GM12801 (cell line): Measurements from ENCODE around the gene PSKH1.

Source experiments
- TF ChIP-seq, protein P1 (sequence below): IDR thresholded peaks from one replicate; pipeline ENCODE4 v1.5.1; 2011; ENCODE audit warnings: control low read depth; ENCODE audit not compliant: insufficient read length; ENCODE audit errors: extremely low read depth

PSKH1 gene

DNA sequence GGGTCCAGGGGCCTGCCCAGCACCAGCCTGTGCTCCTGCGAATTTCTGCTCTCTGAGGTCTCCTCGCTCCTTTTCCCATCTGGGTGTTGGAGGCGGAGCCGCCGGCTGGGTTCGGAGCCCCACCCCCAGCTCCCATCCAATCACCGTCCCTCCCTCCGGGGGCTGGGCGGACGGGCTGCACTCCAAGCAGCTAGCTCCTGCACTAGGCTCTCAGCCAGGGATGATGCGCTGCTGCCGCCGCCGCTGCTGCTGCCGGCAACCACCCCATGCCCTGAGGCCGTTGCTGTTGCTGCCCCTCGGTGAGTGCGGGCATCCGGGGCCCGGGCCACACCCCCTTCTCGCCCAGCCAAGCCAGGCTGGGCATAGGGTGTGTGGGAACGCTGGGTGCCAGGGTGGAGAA, 8.4 kb upstream of the PSKH1 start, which contains the start of gene NRN1L:
TSS of gene NRN1L (plus strand) at position 202 of the 400 bp plus-strand sequence. CDS start at position 221, 19 bp downstream.
- TF ChIP-seq, protein P1, sequence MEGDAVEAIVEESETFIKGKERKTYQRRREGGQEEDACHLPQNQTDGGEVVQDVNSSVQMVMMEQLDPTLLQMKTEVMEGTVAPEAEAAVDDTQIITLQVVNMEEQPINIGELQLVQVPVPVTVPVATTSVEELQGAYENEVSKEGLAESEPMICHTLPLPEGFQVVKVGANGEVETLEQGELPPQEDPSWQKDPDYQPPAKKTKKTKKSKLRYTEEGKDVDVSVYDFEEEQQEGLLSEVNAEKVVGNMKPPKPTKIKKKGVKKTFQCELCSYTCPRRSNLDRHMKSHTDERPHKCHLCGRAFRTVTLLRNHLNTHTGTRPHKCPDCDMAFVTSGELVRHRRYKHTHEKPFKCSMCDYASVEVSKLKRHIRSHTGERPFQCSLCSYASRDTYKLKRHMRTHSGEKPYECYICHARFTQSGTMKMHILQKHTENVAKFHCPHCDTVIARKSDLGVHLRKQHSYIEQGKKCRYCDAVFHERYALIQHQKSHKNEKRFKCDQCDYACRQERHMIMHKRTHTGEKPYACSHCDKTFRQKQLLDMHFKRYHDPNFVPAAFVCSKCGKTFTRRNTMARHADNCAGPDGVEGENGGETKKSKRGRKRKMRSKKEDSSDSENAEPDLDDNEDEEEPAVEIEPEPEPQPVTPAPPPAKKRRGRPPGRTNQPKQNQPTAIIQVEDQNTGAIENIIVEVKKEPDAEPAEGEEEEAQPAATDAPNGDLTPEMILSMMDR = no peak

DNA sequence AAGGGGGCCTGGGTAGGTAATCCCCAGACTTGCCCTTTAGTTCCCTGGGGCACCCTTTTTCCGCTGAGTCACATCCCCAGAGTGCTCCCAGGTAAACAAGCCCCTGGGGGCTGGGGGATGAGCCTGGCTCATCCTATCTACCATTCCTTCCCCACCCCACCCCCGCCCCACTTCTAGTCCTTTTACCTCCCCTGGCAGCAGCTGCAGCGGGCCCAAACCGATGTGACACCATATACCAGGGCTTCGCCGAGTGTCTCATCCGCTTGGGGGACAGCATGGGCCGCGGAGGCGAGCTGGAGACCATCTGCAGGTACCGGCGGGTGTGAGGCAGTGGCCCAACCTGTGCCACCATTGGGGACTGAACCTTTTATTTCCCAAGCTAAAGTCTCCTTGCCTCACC, 7.5 kb upstream of the PSKH1 start:
- TF ChIP-seq, protein P1 = no peak

DNA sequence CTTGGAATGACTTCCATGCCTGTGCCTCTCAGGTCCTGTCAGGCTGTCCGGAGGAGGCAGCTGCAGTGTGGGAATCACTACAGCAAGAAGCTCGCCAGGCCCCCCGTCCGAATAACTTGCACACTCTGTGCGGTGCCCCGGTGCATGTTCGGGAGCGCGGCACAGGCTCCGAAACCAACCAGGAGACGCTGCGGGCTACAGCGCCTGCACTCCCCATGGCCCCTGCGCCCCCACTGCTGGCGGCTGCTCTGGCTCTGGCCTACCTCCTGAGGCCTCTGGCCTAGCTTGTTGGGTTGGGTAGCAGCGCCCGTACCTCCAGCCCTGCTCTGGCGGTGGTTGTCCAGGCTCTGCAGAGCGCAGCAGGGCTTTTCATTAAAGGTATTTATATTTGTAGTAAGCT, 7.1 kb upstream of the PSKH1 start:
- TF ChIP-seq, protein P1 = no peak

DNA sequence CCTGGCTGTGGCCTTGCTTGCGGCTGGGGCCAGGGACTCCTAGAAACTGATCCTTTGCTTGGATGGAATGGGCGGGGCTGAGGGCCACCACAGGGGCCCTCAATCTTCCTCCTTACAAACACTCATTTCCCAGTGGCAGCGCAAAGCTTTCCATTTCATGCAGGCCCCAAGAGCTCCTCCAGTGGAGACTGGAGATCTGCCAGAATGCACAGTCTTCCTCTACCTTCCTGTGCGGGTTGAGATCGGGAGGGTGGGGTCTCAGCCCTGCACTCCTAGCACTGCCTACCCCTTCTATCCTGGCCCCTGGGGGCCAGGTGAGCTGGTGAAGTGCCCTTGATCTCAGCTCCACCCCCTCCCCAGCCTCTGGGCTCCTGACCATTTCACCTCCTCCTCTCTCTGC, 6.7 kb upstream of the PSKH1 start:
- TF ChIP-seq, protein P1 = no peak

DNA sequence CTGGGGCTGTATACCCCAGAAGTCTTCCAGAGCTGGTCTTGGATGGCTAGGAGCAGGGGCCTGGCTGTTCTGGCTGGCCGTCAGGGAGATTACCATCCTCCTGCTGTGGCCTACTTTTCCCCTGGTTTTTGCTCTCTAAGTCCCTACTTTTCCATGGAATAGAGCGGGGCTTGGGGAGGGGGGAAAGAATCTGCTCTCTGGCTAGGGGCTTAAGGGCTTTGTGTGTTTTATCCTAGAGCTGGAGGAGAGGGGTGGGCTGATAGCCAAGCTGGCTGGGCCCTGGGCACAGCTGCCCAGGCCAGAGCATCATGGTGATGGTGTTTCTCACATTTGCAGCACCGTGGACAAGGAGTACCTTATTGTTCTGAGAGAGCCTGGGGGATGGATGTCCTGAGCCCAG, 4.7 kb upstream of the PSKH1 start:
- TF ChIP-seq, protein P1 = no peak

DNA sequence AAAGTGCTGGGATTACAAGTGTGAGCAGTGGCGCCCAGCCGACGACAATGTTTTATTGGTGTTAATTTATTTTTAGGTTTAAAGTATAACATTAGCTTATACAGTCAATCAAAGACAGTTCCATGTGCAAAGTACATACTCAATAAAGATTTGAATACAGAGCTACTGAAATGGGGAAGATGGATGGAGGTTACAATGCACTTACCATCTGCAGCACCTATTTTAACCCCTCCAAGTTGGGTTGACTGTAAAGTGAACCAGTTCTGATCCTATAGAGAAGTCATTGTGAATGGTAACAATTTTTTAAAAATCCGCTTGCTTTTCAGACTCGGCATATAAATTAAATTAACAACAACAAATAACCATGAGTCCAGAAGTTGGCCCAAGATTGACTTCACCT, 679 bp upstream of the PSKH1 start:
- TF ChIP-seq, protein P1 = no peak

DNA sequence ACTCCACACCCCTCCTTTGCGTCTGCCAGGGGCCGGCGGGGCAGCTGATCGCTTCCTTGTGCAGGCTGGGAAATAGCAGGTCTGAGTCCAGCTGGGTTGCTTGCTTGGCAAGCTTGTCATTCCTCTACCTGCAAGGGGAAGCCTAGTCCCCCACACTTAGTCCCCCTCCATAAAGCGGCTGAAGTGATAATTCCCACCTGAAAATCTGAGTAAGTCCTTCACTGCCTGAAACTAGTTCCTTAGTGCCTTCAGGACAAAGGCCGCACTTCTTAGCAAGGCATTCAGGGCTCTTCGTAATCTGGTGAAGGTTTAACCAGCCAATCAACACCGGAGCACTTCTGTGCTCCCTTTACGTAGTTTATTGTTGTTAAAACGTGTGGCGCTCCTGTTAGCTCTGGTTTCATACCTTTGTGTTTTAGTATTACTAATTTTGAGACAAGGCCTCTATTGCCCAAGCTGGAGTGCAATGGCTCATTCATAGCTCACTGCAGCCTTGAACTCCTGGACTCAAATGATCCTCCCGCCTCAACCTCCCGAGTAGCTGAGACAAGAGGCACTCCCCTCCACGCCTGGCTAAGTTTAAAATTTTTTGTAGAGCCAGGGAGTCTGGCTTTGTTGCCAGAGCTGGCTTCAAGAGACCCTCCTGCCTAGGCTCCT, 817 bp downstream of the PSKH1 start:
- TF ChIP-seq, protein P1 = no peak

DNA sequence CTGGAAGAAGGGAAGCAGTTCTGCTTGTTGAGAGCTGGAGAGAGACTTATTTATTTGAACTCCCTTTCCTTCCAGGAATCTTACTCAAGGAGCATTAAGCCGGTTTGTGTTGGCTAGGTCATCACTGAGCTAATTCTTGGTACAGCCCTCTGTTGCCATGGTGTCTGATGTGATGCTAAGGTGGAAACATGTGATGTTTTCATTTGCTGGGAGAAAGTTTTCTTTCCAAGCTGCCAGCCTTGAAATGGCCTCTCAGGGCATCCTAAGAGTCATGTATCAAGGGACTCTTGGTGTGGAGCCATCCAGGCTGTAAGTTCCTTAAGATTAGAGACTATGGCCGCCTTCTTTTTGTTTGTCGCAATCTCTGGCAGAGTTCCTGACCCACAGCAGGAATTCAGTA, 4.2 kb downstream of the PSKH1 start:
- TF ChIP-seq, protein P1 = no peak
